HG03442 (cell line): ENCODE results near the gene CHRNG.

ENCODE experiments used
- ATAC-seq: cut with Tn5 transposase; IDR thresholded peaks from one replicate; pipeline ENCODE4 v1.9.1; 2021; ENCODE audit warnings: mild to moderate bottlenecking, moderate library complexity; ENCODE audit not compliant: unreplicated experiment

The CHRNG gene

DNA sequence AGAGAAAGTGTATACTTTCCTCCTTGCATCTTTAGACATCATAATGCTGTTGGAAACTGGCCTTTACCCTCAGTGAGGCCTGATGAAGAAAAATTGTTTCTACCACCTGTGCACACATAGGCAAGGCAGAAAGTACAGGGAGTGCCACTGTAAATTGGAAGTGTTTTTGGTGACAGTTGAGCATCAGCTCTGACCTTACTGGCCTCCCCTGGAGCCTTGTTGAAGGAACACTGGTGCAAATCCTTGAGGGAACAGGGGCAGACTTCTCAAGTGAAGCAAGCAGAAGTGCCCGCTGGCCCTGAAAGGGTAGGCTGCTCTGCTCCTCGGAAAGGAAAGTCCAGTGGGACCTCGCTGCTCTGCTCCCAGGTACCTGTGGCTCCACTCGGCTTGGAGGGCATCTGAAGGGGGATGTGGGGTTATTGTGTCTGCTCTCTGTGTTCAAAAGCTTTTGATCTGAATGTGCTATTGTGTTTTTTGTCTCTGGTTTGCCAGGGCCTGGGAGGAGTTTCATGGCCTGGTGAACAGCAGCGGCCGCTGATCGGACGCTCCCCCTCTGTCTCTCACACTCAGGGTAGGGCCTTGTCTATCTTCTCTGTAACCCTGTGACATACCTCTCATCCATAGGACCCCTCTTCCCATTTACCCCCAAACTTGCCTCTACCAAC is 34.4 kb downstream of the CHRNG start:
- ATAC-seq, result no peak

GRCh38 chr2:232574674-232575403 is 35.3 kb downstream of the CHRNG start:
- no peak for ATAC-seq

- no peak for ATAC-seq
Measured at GRCh38 chr2:232575404-232575746, 35.9 kb downstream of the CHRNG start.

DNA sequence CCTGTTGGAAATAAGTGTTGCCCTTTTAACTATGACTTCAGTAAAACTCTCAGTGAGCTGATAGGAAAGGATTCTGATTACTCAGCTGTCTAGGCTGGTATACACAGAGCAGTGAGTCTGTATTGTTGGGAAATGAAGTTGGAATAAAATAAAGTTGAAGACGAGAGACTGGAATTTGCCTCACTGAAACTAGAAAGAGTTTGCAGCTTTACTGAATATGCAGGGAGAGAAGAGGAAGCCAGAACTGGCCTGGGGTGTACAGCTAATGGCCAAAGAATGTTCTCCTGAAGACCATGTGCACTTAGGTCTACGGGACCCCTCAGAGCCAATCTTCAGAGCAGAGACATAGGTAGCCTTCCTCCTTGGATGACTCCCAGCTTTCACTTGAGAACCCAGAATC is 37.5 kb downstream of the CHRNG start:
- ATAC-seq, result no peak

GRCh38 chr2:232577841-232578240 is 38.3 kb downstream of the CHRNG start:
- ATAC-seq, result no peak

GRCh38 chr2:232578626-232579025 is 39.1 kb downstream of the CHRNG start:
- ATAC-seq, result no peak

DNA sequence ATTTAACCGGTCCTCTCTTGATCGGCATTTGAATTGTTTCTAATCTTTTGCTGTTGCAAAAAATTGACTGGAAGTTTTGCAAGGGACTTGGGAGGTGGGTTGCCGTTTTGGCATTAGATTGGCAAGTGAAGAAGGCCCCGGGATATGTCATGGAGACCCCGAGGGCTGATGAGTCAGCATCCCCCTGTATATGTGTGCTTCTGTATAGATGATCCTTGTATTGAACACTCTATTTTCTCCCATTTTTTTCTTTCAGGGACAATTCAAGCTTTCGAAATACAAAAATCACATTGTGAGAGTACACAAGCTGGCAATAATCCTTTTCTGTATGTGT is 41.1 kb downstream of the CHRNG start:
- no peak for ATAC-seq

- no peak for ATAC-seq
Measured at GRCh38 chr2:232581725-232582124, 42.2 kb downstream of the CHRNG start.

DNA sequence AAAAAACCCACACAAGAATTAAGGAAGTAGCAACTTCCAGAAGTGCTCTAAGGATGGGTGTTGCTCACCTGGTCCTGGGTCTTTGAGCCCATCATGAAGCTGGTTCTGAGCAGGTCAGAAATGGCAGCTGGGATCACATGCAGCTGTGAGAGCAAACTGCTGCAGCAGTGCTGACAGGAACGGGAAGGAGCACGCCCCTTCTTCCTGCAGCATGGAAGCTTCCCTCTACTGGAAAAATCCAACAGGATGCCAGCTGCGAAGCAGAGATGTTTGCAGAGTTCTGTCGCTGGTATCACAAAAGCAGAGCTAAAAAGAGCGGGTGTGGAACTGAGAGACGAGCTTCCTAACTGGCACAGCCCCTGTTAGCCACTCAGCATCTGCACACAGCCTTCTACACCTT is 44.7 kb downstream of the CHRNG start:
- ATAC-seq, result no peak

DNA sequence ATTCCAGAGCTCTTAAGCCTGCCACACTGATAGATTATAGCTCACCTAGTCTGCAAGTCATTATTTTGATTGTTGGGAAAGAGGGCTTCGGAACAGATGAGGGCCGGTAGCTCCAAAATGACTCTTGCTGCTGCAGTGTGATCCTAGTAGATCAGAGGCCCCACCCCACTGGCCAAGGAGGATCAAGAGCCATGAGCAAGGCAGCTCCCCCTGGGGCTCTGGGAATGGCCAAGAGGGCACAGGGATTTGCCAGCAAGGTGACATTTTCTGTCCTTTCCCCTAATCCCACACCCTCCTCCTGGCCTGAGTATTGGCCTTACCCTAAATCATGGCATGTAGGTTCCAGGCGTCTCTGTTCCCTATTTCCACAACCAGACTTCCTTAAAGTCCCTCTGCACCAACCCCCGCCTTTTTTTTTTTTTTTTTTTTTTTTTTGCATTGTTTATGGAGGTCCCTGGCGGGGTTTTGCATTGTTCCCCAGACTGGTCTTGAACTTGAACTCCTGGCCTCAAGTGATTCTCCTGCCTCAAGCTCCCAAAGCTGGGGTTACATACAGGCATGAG is 47.5 kb downstream of the CHRNG start:
- no peak for ATAC-seq

- no peak for ATAC-seq
Measured at GRCh38 chr2:232587512-232587911, 48.0 kb downstream of the CHRNG start.

GRCh38 chr2:232588031-232588430 is 48.5 kb downstream of the CHRNG start:
- ATAC-seq, result no peak

DNA sequence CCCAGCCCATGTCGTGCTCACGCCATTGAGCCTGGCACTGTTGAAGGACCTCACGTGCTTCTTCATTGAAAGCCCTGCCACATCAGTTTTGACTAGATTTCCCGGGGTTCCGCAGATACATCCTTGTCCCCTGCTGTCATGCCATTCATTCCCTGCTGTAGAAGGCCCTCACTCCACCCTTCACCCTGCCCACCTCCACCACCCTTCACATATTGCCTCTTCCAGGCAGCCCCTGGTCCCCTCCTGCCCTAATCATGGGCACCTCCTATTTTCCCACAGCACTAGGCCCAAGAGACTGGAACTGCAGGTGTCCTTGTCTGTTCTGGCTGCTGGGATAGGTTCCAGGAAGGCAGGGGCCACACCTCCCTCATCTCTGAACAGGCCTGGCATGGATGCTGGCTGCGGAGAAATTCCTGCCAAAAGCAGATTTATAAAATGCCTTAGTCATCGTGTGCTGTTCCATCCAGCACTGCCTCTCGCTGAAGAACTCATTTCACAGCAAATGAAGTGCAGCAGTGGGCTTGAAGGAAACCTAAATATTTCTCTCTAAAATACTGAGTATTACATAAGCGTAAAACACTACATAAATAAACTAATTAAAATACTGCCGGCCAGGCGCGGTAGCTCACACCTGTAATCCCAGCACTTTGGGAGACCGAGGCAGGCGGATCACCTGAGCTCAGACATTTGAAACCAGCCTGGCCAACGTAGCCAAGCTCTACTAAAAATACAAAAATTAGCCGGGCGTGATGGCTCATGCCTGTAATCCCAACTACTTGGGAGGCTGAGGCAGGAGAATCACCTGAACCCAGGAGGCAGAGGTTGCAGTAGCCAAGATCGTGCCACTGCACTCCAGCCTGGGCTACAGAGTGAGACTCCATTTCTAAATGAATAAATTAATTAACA is 49.4 kb downstream of the CHRNG start:
- no peak for ATAC-seq

DNA sequence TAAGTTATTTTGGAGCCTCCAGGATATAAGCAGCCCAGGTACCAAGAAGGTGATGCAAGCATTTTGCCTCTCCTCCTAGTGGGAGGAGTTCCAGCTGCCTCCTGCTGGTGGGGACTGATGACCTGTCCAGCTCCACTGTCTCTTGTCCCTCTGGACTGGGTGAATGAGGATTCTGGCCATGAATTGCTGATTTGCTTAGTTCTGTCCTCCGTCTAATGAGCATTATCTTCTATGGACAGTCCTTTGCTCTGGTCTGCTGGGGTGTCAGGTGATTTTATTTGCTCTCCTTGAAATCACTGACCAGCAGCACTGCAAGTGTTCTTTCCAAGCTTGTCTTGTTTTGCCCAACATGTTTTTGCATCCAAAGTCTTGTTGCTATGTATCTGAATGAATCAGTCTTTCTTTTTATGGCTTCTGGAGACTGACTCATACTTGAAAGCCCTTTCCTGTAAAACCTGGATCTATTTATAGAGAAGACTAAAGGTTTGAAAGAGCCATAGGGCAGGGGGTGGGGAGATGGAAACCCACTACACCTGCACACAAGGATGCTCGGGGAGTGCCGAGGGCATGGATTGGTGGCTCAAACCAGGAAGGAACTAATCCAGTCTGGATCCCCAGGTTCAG is 53.4 kb downstream of the CHRNG start:
- ATAC-seq, result no peak

- no peak for ATAC-seq
Measured at GRCh38 chr2:232593982-232594381, 54.5 kb downstream of the CHRNG start.
